HG03175 (cell line): ENCODE data around the gene CTLA4.
A peak's percentile ranks its signal among the peaks of the same experiment; 100 is the strongest.
"Not testable (repeated sequence)": the region's sequence is repeated elsewhere in the genome, so short reads cannot be mapped to it uniquely, and the experiment has no call there.

ENCODE experiments used
- ATAC-seq: cut with Tn5 transposase; IDR thresholded peaks from one replicate; pipeline ENCODE4 v1.9.1; 2021; ENCODE audit warnings: mild to moderate bottlenecking, moderate library complexity; ENCODE audit not compliant: unreplicated experiment

Gene CTLA4

GRCh38 chr2:203855274-203855673, 12.3 kb upstream of the CTLA4 start:
- ATAC-seq = no peak

GRCh38 chr2:203857656-203858055, 9.9 kb upstream of the CTLA4 start:
- no peak for ATAC-seq

- no peak for ATAC-seq
These were observed 9.4 kb upstream of the CTLA4 start for GRCh38 chr2:203858176-203858575.

DNA sequence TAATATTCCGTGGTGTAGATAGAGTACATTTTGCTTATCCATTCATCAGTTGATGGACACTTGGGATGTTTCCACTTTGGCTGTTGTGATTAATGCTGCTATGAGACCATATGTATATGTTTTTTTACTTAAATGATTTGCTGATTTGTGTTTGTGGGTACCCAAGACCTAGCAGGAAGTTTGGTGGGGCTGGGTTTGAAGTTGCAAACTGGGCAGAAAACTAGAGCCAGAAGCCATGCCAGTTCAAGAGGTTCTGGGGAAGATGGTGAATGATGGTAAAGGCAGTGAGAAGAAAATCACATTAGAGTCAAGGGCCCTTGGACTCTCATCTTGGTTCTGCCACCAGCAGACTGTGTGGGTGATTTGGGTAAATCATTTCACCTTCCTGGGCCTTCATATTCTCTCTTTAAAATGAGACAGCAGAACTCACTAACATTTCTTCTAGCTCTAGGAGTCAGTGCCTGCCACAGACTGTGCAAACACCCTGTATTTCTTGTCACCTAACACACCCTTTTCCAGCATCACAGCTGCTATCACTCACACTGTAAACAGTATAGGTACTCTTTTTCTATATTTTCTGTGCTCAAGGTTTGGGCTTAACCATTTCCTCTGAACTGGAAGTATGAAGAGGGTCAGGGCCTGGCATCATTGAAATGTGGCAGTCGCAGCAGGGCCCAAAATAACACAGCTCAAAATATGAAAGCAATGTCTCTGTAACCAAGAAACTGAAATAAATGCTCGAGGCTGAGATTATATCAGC, 8.4 kb upstream of the CTLA4 start:
- ATAC-seq = no peak

GRCh38 chr2:203861197-203861596, 6.4 kb upstream of the CTLA4 start:
- ATAC-seq = no peak

DNA sequence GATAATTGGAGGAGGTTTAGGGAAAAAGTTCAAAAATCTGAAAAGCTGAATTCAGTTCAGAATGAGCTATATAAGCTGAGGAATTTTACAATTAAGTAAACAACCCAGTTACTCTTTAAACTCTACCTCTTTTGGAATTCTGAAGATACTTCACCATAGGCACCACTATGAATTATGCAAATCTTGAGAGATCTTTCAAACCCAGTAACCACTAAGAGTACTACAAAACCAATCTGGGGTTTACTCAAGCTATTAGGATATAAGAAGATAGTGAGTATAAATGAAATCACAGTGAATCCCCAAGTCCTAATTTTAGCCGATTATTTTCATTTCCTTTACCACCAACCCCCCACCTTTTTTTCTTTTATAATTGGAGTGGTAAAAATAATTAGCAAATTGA, 6.0 kb upstream of the CTLA4 start:
- ATAC-seq = no peak

DNA sequence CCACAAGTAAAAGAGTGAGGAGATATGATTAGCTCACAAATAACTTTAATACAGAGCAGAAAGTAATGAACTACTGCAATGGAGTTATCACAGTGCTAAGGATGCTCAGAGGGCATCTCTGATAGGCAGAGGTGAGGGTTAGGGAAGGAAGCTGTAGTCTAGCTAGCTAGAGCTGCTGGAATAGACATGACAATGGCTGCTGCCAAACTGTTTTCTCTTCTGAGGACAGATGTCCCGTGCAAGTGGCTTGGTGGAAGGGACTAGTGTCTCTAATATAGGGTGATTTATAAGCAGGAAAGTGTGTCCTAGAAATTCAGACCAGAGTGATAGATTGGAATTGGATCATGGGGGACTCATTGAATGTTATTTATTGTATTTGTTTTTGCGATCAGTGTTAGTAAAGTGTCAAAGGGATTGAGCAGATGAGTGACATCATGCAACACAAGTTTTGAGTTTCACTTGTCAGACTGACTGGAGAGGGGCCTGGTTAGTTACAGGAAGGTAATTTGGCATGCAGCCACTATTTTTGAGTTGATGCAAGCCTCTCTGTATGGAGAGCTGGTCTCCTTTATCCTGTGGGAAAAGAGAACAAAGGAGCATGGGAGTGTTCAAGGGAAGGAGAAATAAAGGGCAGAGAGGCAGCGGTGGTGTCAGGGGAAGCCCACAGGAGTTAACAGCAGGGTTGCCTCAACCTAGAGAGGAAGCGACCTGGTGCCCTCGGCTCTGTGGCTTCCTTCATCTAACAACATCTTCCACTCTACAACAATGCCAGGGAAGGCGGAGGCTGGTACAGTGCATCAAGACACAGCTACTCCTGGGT, 1.9 kb downstream of the CTLA4 start:
- ATAC-seq = no peak

DNA sequence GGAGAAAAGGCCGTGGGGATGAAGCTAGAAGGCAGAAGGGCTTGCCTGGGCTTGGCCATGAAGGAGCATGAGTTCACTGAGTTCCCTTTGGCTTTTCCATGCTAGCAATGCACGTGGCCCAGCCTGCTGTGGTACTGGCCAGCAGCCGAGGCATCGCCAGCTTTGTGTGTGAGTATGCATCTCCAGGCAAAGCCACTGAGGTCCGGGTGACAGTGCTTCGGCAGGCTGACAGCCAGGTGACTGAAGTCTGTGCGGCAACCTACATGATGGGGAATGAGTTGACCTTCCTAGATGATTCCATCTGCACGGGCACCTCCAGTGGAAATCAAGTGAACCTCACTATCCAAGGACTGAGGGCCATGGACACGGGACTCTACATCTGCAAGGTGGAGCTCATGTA, 2.9 kb downstream of the CTLA4 start:
- ATAC-seq = no peak

DNA sequence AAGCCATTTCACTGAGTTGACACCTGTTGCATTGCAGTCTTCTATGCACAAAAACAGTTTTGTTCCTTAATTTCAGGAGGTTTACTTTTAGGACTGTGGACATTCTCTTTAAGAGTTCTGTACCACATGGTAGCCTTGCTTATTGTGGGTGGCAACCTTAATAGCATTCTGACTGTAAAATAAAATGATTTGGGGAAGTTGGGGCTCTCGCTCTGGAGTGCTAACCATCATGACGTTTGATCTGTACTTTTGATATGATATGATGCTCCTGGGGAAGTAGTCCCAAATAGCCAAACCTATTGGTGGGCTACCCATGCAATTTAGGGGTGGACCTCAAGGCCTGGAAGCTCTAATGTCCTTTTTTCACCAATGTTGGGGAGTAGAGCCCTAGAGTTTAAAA, 3.4 kb downstream of the CTLA4 start:
- ATAC-seq = no peak

DNA sequence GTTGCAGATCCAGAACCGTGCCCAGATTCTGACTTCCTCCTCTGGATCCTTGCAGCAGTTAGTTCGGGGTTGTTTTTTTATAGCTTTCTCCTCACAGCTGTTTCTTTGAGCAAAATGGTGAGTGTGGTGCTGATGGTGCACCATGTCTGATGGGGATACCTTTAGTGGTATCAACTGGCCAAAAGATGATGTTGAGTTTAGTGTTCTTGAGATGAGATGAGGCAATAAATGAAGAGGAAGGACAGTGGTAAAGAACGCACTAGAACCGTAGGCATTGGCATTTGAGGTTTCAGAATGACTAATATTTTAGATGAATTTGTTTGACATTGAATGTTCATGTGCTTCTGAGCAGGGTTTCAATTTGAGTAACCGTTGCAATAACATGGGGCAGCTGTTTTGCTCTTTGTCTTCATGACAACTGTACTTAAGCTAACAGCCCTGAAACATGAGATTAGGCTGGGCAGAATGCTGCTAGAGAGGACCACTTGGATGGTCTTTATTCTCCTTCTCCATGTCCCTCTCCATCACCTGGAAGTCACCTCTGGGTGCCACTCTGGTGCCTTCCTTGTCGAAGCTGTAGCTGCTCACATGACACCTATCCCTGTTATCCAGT, 3.9 kb downstream of the CTLA4 start:
- ATAC-seq = peak; percentile 97

- ATAC-seq = no peak
These were observed 5.9 kb downstream of the CTLA4 start for GRCh38 chr2:203873461-203873860.

GRCh38 chr2:203873921-203874631, 6.5 kb downstream of the CTLA4 start:
- ATAC-seq = no peak

DNA sequence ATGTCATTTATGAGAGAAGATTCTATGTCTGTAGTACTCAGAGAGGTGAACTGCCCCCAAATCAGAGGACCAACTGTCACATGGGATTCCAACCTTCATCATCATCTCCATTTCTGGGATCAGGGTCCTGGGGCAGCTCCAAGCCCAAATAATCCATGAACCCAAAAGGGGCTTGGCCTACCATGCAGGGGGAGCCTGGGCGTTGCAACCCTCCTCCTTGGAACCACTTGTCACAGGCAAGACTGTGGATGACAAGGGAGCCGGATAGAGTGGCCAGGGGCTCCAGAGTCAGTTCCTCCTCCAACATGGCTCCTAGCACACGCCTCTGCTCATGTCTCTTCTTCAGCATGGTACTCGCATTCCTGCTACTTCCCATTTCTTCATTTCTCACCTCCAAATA, 7.9 kb downstream of the CTLA4 start:
- ATAC-seq = no peak

- no peak for ATAC-seq
These were observed 8.8 kb downstream of the CTLA4 start for GRCh38 chr2:203876328-203876727.

GRCh38 chr2:203878063-203878462, 10.5 kb downstream of the CTLA4 start:
- no peak for ATAC-seq

GRCh38 chr2:203880557-203881125, 13.1 kb downstream of the CTLA4 start:
- no peak for ATAC-seq

DNA sequence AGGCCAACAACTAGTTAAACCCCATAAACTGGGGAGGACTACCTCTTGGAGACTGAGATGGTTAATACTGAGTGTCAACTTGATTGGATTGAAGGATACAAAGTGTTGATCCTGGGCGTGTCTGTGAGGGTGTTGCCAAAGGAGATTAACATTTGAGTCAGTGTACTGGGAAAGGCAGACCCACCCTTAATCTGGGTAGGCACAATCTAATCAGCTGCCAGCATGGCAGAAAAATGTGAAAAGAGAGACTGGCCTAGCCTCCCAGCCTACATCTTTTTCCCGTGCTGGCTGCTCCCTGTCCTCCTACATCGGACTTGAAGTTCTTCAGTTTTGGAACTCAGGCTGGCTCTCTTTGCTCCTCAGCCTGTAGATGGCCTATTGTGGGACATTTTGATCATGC, 13.6 kb downstream of the CTLA4 start:
- not testable (repeated sequence) for ATAC-seq

GRCh38 chr2:203882551-203882950, 15.0 kb downstream of the CTLA4 start:
- ATAC-seq = no peak

GRCh38 chr2:203886661-203887151, 19.1 kb downstream of the CTLA4 start:
- ATAC-seq = no peak

DNA sequence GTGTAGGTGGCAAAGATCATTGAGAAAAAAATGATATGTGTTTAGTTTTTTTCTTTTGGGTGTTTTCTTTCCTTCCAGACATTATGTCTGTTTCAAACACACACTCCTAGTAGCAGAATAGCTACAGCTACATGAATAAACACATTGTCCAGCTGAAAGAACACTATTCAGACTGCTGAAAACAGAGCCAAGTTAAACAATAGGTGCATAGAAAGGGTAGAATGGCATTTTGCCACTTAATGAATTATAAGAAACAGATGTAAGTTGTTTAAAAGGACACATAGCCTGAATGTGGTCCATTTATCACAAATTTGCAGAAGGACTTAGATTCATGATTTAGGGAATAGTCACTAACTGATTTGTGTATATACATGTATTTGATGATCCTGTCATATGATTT, 20.1 kb downstream of the CTLA4 start:
- ATAC-seq = no peak

GRCh38 chr2:203889542-203889941, 22.0 kb downstream of the CTLA4 start:
- ATAC-seq = no peak
